Endothelial cell (in vitro differentiated cells): ENCODE measurements around the gene XYLT1. TPM values are rescaled to one million over a fixed set of nuclear protein-coding genes. Genes with fewer than 3 reads are reported as not detected.

Source experiments
- DNase-seq: peaks from one replicate; pipeline ENCODE4 v3.0.0; 2021; ENCODE audit warnings: low spot score
- H3K27ac Mint-ChIP-seq: one replicate; pipeline ENCODE4 v1.8.0; 2021; ENCODE audit warnings: mixed read lengths, inconsistent platforms; ENCODE audit not compliant: unreplicated experiment
- H3K27me3 Mint-ChIP-seq: one replicate; pipeline ENCODE4 v1.8.0; 2021; ENCODE audit warnings: mild to moderate bottlenecking, moderate library complexity, mixed read lengths, inconsistent platforms; ENCODE audit not compliant: unreplicated experiment
- H3K36me3 Mint-ChIP-seq: one replicate; pipeline ENCODE4 v1.8.0; 2021; ENCODE audit warnings: mild to moderate bottlenecking, low read depth, mixed read lengths, inconsistent platforms; ENCODE audit not compliant: unreplicated experiment
- H3K4me1 Mint-ChIP-seq: one replicate; pipeline ENCODE4 v1.8.0; 2021; ENCODE audit warnings: mild to moderate bottlenecking, mixed read lengths, inconsistent platforms; ENCODE audit not compliant: unreplicated experiment
- H3K4me3 Mint-ChIP-seq: one replicate; pipeline ENCODE4 v1.8.0; 2021; ENCODE audit warnings: mild to moderate bottlenecking, mixed read lengths, inconsistent platforms; ENCODE audit not compliant: unreplicated experiment
- H3K9me3 Mint-ChIP-seq: one replicate; pipeline ENCODE4 v1.8.0; 2021; ENCODE audit warnings: mixed read lengths, inconsistent platforms; ENCODE audit not compliant: unreplicated experiment
- CTCF ChIP-seq: fragments of 200-600 bp; sonication (generic); IDR thresholded peaks from one replicate; pipeline ENCODE4 v1.5.0; 2021; ENCODE audit warnings: antibody characterized with exemption; ENCODE audit not compliant: unreplicated experiment
- total RNA-seq: library from RNA; stranded (reverse); fragmentation: NEBNext Ultra II Directional; extraction: Animal tissue kit (Norgen Biotek cat#: 25700); gene quantifications from one replicate; pipeline ENCODE4 v1.2.1, GENCODE V29; 2021; ENCODE audit not compliant: unreplicated experiment

Gene XYLT1
- total RNA-seq, 1 donor from 2014 or later = 11.1 TPM

GRCh38 chr16:17173281-17173680 is 297.5 kb downstream of the XYLT1 start:
- no peak overlapping the region for H3K4me3 Mint-ChIP-seq
- DNase-seq = no peak

GRCh38 chr16:17171250-17172143 is 299.3 kb downstream of the XYLT1 start:
- H3K4me1 Mint-ChIP-seq = peaks cover 28% of the 10 kb centered on the region
- H3K27ac Mint-ChIP-seq = no peak overlapping the region
- H3K36me3 Mint-ChIP-seq = peaks cover 4% of the 10 kb centered on the region
- no peaks in the 10 kb centered on the region for H3K9me3 Mint-ChIP-seq
- DNase-seq = no peak
- no peak overlapping the region for H3K4me3 Mint-ChIP-seq
- peaks cover 3% of the 10 kb centered on the region for H3K27me3 Mint-ChIP-seq
- no peak for TF ChIP-seq CTCF

More at GRCh38 chr16:17173281-17173680, 297.5 kb downstream of the XYLT1 start:
- TF ChIP-seq CTCF = no peak
- peaks cover 3% of the 10 kb centered on the region for H3K27me3 Mint-ChIP-seq
- no peaks in the 10 kb centered on the region for H3K36me3 Mint-ChIP-seq
- H3K27ac Mint-ChIP-seq = no peak overlapping the region
- H3K4me1 Mint-ChIP-seq = peaks cover 13% of the 10 kb centered on the region
- H3K9me3 Mint-ChIP-seq = no peaks in the 10 kb centered on the region

GRCh38 chr16:17170435-17170834 is 300.3 kb downstream of the XYLT1 start:
- Mint-ChIP-seq H3K36me3 (peaks cover 7% of the 10 kb centered on the region), H3K9me3 (no peaks in the 10 kb centered on the region), H3K4me3 (no peak overlapping the region), H3K27ac (no peak overlapping the region), H3K27me3 (peaks cover 2% of the 10 kb centered on the region), H3K4me1 (peaks cover 33% of the 10 kb centered on the region)
- DNase-seq = no peak
- TF ChIP-seq CTCF = no peak

- Mint-ChIP-seq H3K36me3 (peaks cover 10% of the 10 kb centered on the region), H3K4me3 (no peak overlapping the region), H3K9me3 (no peaks in the 10 kb centered on the region), H3K27me3 (peaks cover 2% of the 10 kb centered on the region), H3K4me1 (peaks cover 33% of the 10 kb centered on the region), H3K27ac (no peak overlapping the region)
- TF ChIP-seq CTCF = no peak
- no peak for DNase-seq
Observed at GRCh38 chr16:17168181-17168580, 302.6 kb downstream of the XYLT1 start.

DNA sequence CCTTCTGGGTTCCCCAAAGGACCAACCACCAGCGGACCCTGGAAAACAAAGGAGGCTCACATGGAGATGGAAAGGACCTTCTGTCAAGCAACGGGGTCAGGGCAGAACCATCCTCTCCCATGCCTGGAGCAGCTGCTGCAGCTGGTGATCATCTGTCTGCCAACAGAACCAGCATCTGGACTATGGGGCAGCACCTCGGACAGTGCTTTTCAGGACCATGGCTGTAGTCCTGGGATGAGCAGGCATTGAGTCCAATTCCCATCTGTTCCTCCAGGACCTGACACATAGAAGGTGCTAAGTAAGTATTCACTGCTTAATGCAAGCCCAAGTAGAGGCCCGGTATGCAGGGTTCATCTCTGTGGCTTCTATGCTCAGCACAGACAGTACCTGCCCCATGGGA is 304.7 kb downstream of the XYLT1 start:
- Mint-ChIP-seq H3K4me3 (no peak overlapping the region), H3K27me3 (peaks cover 2% of the 10 kb centered on the region), H3K4me1 (peaks cover 29% of the 10 kb centered on the region), H3K36me3 (peaks cover 10% of the 10 kb centered on the region), H3K9me3 (no peaks in the 10 kb centered on the region), H3K27ac (no peak overlapping the region)
- no peak for TF ChIP-seq CTCF
- peak; percentile 19 for DNase-seq
